PC-3 (cell line): ENCODE results near the gene COMMD10. TPM values are rescaled to one million over a fixed set of nuclear protein-coding genes. Genes with fewer than 3 reads are reported as not detected.

Experiments used
- ATAC-seq: fragments of 200-7000 bp; cut with Tn5 transposase; 2 replicates; pipeline ENCODE4 v1.9.1; 2020; ENCODE audit warnings: mild to moderate bottlenecking, moderate library complexity
- BruUV-seq: library from RNA; stranded (reverse); fragments of 400-500 nt; replicated peaks from 2 replicates; lab custom pipeline; 2021; lab: Mats Ljungman, UMichigan
- CTCF ChIA-PET: fragments of 300-600 bp; sonication (Branson Sonifier 250); formaldehyde crosslinking; loops from one replicate; lab custom pipeline; 2022; ENCODE audit warnings: antibody characterized with exemption; lab: Charles Lee
- POLR2A ChIA-PET: fragments of 300-600 bp; sonication (Branson Sonifier 250); formaldehyde crosslinking; loops from one replicate; lab custom pipeline; 2022; ENCODE audit warnings: antibody characterized with exemption; ENCODE audit not compliant: unreplicated experiment; lab: Charles Lee
- DNase-seq: peaks from one replicate; pipeline ENCODE4 v3.0.0-alpha.2; 2015
- H2AFZ ChIP-seq: fragments of 300-600 bp; sonication (generic); 2 replicates; pipeline ENCODE4 v1.6.0; 2016; ENCODE audit warnings: antibody characterized with exemption, low read length
- H3F3A ChIP-seq: fragments of 300-600 bp; sonication (generic); one replicate; pipeline ENCODE4 v1.6.0; 2017; ENCODE audit warnings: antibody characterized with exemption, low read length, control low read depth, mild to moderate bottlenecking; ENCODE audit not compliant: unreplicated experiment
- H3K27ac ChIP-seq: fragments of 300-600 bp; sonication (generic); 2 replicates; pipeline ENCODE4 v1.5.1; 2016; ENCODE audit warnings: mild to moderate bottlenecking, low read length
- H3K27me3 ChIP-seq: fragments of 300-600 bp; sonication (generic); 2 replicates; pipeline ENCODE4 v1.6.1; 2016; ENCODE audit warnings: low read length, mixed read lengths
- H3K36me3 ChIP-seq: fragments of 300-600 bp; sonication (generic); 2 replicates; pipeline ENCODE4 v1.6.1; 2016; ENCODE audit warnings: low read depth, mixed run types, low read length, mixed read lengths
- H3K4me1 ChIP-seq: fragments of 300-600 bp; sonication (generic); 2 replicates; pipeline ENCODE4 v1.5.1; 2016; ENCODE audit warnings: low read length; ENCODE audit not compliant: insufficient read depth
- H3K4me2 ChIP-seq: fragments of 300-600 bp; sonication (generic); 2 replicates; pipeline ENCODE4 v1.6.0; 2016; ENCODE audit warnings: low read length
- H3K4me3 ChIP-seq: fragments of 300-600 bp; sonication (generic); 2 replicates; pipeline ENCODE4 v1.5.1; 2016; ENCODE audit warnings: mild to moderate bottlenecking, low read length, mixed read lengths
- H3K79me2 ChIP-seq: fragments of 300-600 bp; sonication (generic); 2 replicates; pipeline ENCODE4 v1.6.1; 2017; ENCODE audit warnings: low read length, mixed read lengths
- H3K9ac ChIP-seq: fragments of 300-600 bp; sonication (generic); 2 replicates; pipeline ENCODE4 v1.6.0; 2016; ENCODE audit warnings: mild to moderate bottlenecking, low read length
- H3K9me2 ChIP-seq: fragments of 300-600 bp; sonication (generic); replicated peaks from 2 replicates; pipeline ENCODE4 v1.6.1; 2016; ENCODE audit warnings: mixed run types, low read length, mixed read lengths
- H3K9me3 ChIP-seq: fragments of 300-600 bp; sonication (generic); 2 replicates; pipeline ENCODE4 v1.6.1; 2016; ENCODE audit warnings: low read length, mixed read lengths
- H4K20me1 ChIP-seq: fragments of 300-600 bp; sonication (generic); 2 replicates; pipeline ENCODE4 v1.6.1; 2016; ENCODE audit warnings: low read length, mixed read lengths
- CTCF ChIP-seq: fragments of 300-600 bp; sonication (generic); conservative IDR thresholded peaks from 2 replicates; pipeline ENCODE4 v1.5.1; 2017; ENCODE audit warnings: antibody characterized with exemption, low read depth, mild to moderate bottlenecking, low read length
- EZH2 ChIP-seq: fragments of 300-600 bp; sonication (generic); IDR thresholded peaks from one replicate; pipeline ENCODE4 v1.6.1; 2017; ENCODE audit warnings: antibody characterized with exemption, mild to moderate bottlenecking, low read length; ENCODE audit not compliant: unreplicated experiment
- EZH2phosphoT487 ChIP-seq: fragments of 300-600 bp; sonication (generic); IDR thresholded peaks from 2 replicates; pipeline ENCODE4 v1.6.1; 2018; ENCODE audit warnings: mild to moderate bottlenecking, antibody characterized with exemption, low read length, borderline replicate concordance
- intact Hi-C: fragments of 100-400 bp; cut with micrococcal nuclease; formaldehyde crosslinking; loops from 2 replicates; pipeline ENCODE4 v1.9.0; 2023
- total RNA-seq: library from RNA; depleted of rRNA; stranded (reverse); fragments of >200 nt; gene quantifications from 2 replicates; pipeline ENCODE4 v1.2.3, GENCODE V29; 2014

COMMD10 gene
- total RNA-seq, 1 experiment from 2014 or later, result 17.7 TPM

GRCh38 chr5:116037236-116037822 is 47.5 kb upstream of the COMMD10 start:
- TF ChIP-seq EZH2, result no peak
- TF ChIP-seq CTCF, result peak; percentile 34; the same call in 1 of the 2 replicates
- no peak for TF ChIP-seq EZH2phosphoT487

GRCh38 chr5:116038817-116039216 is 46.0 kb upstream of the COMMD10 start:
- H3K4me1 ChIP-seq, result peaks cover 23% of the 10 kb centered on the region
- no peaks in the 10 kb centered on the region for H3K9me3 ChIP-seq
- no peak overlapping the region for H3K9ac ChIP-seq
- no peak for TF ChIP-seq EZH2phosphoT487
- TF ChIP-seq EZH2, result no peak
- no peak for TF ChIP-seq CTCF
- no peak overlapping the region for H3K27ac ChIP-seq
- H3K27me3 ChIP-seq, result no peaks in the 10 kb centered on the region
- ATAC-seq (no peak), DNase-seq (no peak)
- POLR2A ChIA-PET, result no interaction called here
- H2AFZ ChIP-seq, result no peak overlapping the region
- no peaks in the 10 kb centered on the region for H4K20me1 ChIP-seq
- H3K36me3 ChIP-seq, result no peaks in the 10 kb centered on the region
- intact Hi-C loops, result no loop called here
- CTCF ChIA-PET, result no interaction called here
- no peak overlapping the region for H3K4me2 ChIP-seq
- no peak overlapping the region for H3K4me3 ChIP-seq
- no peaks in the 10 kb centered on the region for H3F3A ChIP-seq
- H3K9me2 ChIP-seq, result no peaks in the 10 kb centered on the region
- no peaks in the 10 kb centered on the region for H3K79me2 ChIP-seq
- BruUV-seq, result no TSS peak

More at GRCh38 chr5:116037236-116037822, 47.5 kb upstream of the COMMD10 start:
- ATAC-seq (peak; percentile 59), DNase-seq (peak; percentile 42)
- Histone ChIP-seq H3K4me2 (no peak overlapping the region), H3K79me2 (no peaks in the 10 kb centered on the region), H3K9me3 (no peaks in the 10 kb centered on the region), H3K9me2 (no peaks in the 10 kb centered on the region), H3K4me1 (peaks cover 28% of the 10 kb centered on the region), H3F3A (no peaks in the 10 kb centered on the region), H2AFZ (no peak overlapping the region), H3K36me3 (no peaks in the 10 kb centered on the region), H3K27ac (no peak overlapping the region), H4K20me1 (no peaks in the 10 kb centered on the region), H3K9ac (no peak overlapping the region), H3K27me3 (no peaks in the 10 kb centered on the region), H3K4me3 (no peak overlapping the region)
- intact Hi-C loops, result no loop called here
- ChIA-PET CTCF (no interaction called here), POLR2A (no interaction called here)
- BruUV-seq, result no TSS peak

GRCh38 chr5:116042375-116042774 is 42.5 kb upstream of the COMMD10 start:
- DNase-seq (no peak), ATAC-seq (no peak)
- CTCF ChIA-PET, result no interaction called here
- peaks cover 24% of the 10 kb centered on the region for H3K4me1 ChIP-seq
- no peaks in the 10 kb centered on the region for H3K9me2 ChIP-seq
- no peaks in the 10 kb centered on the region for H3K79me2 ChIP-seq
- H2AFZ ChIP-seq, result no peak overlapping the region
- TF ChIP-seq CTCF (no peak), EZH2 (no peak), EZH2phosphoT487 (no peak)
- no peaks in the 10 kb centered on the region for H3K9me3 ChIP-seq
- no peak overlapping the region for H3K4me2 ChIP-seq
- no peaks in the 10 kb centered on the region for H4K20me1 ChIP-seq
- no peak overlapping the region for H3K9ac ChIP-seq
- H3K36me3 ChIP-seq, result no peaks in the 10 kb centered on the region
- intact Hi-C loops, result no loop called here
- H3K27ac ChIP-seq, result no peak overlapping the region
- BruUV-seq, result no TSS peak
- H3F3A ChIP-seq, result no peaks in the 10 kb centered on the region
- H3K27me3 ChIP-seq, result no peaks in the 10 kb centered on the region
- no peak overlapping the region for H3K4me3 ChIP-seq
- POLR2A ChIA-PET, result interaction anchor here (0.6 kb wide), 1 partner anchor 177 kb away, joined by 4 read pairs; no protein-coding TSS in a partner anchor
